ENCODE measurements around the gene GRM6.

- TF ChIP-seq CTCF (IDR thresholded peaks at IDR 0.05) (no peak), POLR2A (IDR thresholded peaks at IDR 0.05) (no peak), EP300 (IDR thresholded peaks at IDR 0.05) (no peak)
Observed at GRCh38 chr5:178988436-178989220, 6.5 kb downstream of the GRM6 start.

Data from gastroesophageal sphincter (tissue), 3 donors.